Measurements from ENCODE around the gene PPFIBP2.

PPFIBP2 gene

DNA sequence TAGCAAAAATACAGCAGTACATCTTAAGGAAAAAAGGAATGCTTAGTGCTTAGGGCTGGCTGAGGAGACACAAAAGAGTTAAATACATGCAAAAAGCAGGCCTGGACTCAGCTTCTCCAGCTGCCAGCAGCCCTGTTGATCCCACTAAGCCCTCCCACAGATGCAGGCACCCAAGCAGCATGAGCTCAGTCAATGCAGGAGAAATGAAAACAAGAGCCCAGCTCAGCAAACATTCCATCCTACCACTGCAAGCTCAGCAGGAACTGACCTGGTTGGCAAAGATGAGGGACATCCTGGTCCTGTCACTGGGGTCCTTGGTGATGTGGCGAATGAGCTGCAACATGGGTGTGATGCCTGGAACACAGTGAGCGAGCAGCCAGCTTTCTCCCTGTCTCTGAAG is 153.7 kb downstream of the PPFIBP2 start:
- no peak for DNase-seq (ENCODE audit: low spot score)

DNA sequence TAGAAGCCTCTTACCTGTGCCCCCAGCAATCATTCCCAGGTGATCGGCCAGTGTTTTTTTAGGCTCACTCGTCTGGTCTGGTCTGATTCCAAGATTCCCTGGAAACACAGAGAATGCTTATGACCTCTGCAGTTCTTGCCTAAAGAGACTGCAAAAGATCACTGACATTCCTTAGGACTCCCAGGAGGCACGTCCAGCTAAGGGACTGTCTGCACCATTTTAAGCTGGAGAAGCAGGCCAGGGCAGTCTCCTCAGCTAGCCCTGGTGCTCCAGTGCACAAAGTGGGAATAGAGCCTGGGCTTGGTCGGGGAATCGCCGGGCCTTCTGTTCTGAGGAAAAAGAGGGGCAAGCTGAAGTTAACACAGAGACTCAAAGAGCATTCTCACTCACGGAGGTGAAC is 154.7 kb downstream of the PPFIBP2 start:
- DNase-seq (ENCODE audit: low spot score): no peak

DNA sequence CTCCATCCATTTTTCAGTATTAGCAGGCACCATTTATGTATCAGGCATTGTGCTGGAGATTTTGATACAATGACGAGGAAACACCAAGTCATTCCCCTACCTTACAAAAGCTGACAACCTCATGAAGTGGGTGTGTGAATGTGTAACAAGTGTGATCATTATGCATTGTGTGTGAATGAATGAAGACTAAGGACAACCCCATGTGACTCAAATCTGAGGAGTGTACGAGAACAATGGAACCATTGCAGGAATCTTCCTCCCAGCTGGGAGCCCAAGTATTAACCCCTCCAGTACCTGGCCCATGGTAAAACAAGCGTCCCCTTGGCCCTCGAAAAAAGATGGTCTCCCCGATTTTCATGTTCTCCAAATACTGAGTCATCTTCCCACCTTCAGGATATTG is 155.1 kb downstream of the PPFIBP2 start:
- no peak for DNase-seq (ENCODE audit: low spot score)

DNA sequence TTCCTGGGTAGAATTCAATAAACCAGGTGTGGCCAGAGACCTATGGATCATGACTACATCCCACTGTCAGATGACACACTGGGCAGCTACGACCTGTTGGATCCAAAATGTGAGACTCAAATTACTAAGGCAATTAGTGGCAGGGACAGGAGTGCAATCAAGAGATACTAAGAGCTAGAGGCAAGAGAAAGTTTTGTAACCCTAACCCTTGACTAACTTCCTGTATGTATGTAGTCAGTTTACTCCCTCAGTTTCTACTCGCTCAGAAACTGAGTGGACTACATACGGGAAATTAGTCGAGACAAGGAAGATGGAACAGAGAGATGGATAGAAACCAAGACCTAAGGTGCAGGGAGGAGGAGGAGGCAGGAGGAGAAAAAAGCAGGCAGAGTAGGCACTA is 156.8 kb downstream of the PPFIBP2 start:
- DNase-seq (ENCODE audit: low spot score): no peak

DNA sequence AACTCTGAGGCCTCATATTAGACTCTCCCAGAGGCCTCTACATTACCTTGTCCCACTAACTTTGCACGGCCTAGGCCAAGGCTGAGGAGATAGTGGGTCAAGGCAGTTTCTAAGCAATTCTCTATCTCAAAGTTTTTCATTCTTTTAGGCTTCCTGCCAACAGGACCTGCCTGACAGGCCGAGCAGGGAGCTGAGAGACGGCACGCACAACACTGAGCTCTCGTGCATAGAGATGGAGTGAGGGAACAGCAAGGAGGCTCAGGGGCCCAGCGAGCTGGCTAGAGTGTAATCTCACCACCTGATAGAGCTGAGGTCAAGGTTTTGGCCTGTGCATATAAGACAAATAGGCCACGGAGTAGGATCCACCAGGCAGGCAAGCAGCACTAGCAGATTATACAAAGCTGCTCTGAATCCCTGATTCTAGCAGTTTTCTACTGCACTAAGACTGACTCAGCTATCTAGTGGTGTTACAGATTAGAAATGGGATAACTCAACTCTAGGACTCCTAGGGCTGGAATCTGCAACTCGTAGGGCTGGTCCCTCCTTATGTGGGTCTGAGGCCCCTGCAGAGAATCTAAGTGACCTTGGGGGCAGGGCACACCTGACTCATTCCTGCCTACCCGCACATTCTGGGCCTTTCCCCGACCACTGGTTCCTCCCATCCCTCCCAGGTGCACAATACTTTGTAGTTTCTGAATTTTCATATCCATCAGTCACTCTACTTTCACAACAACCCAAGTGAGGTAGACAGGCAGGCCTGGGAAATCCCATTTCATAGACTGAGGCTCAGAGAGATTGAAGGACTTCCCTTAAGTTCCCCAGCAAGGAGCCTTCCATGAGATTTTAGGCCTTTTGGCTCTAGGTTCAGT is 157.8 kb downstream of the PPFIBP2 start:
- no peak for DNase-seq (ENCODE audit: low spot score)

DNA sequence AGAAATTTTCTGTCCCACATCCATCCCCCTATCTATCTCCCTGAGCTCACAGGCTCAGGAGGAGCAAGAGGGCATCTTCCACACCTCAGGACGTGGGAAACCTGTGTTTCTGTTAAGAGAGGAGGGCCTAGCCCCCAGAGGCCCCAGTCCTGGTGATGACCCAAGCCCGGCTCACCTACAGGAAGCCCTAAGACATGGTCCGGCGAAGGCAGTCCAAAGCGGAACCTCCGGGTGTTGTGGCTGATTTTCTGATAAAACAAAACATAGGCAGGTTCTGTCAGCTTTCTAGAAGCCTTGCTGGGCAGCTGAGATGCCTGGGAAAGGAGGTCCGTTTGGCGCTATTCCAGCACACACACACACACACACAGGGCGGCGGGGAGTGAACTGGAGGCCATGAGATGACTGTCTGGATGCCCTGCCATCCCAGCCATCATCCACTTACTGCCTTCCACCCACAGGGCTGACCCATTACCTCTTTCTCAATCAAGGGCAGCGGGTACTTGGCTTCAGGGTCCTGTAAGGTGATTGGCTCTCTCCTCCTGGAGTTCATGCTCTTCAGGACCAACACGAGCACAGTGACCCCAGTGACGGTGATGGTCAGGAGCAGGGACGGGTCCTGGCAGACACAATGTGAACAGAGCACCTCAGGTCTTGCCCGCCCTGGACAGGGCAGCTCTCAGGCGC is 158.6 kb downstream of the PPFIBP2 start:
- no peak for DNase-seq (ENCODE audit: low spot score)

DNA sequence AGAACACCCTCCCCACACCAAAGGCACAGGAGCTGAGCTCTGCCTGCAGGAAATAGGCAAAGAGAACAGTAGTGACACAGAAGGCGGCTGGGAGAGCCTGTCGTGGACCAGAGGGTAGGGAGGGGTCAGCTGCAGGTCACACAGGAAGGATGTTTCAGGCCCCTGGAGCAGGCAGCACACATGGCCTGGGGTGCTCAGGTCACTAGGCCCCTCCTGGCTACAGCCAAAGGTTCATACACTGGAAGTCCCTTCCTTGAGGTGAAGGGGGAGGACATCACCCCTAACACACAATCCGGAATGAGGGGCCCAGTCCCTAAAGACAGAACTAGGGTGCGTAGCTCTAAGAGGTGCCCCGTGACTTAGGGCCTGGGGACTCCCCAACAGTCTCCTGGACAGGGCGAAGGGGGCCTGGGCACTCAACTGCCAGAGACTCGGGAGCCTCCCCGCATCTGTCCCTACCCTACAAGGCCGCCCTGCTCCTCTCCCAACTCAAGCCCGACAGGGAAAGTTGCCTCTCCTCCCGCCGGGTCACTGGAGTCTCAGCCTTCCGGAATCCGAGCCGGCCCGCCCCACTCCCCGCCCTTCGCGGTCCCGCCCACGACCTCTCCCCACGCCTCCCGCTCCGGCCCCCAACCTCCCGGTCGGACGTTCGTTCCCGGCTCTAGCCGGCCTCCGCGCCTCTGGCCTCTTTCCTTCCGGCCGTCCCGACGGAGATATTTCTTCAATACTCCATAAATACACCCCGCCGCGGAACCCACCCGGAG is 159.3 kb downstream of the PPFIBP2 start, which contains the start of gene CYB5R2:
Gene CYB5R2, minus strand, starts transcription at position 541 of the 764 bp plus-strand sequence. CDS start 675 bp downstream, outside the sequence.
- peak; percentile 23 for DNase-seq (ENCODE audit: low spot score)

DNA sequence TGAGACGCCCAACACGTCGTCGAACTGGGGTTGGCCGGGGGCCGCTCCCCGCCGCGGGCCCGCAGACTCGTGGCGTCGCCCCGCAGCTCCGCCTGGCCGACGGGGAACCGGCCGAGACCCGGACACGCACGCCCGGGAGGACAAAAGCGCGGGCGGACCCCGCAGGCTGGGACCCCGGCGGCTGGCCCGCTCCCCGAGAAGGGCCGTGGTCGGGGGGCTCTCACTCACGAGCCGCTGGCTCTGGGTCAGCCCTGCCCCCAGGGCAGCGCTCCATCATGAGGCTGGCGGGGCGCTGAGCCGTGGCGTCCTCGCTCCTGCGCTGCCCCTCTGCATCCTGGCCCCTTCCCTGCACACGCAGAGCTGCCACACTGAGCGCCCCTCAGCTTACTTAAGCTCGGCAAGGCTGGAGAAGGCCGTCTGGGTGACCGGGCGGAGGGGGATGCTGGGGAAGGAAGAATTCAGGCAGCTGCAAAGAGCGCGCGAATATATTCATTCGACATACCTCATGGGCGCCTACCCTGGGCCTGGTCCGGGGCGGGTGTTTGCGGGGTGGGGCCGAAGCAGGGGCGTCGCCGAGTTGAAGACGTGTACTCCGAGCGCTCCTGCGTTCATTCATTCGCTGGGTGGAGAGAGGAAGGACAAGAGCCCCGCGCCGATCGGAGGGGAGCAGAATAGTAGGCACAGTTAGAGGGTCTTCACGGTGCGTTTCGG is 160.1 kb downstream of the PPFIBP2 start:
- DNase-seq (ENCODE audit: low spot score): peak; percentile 27

DNA sequence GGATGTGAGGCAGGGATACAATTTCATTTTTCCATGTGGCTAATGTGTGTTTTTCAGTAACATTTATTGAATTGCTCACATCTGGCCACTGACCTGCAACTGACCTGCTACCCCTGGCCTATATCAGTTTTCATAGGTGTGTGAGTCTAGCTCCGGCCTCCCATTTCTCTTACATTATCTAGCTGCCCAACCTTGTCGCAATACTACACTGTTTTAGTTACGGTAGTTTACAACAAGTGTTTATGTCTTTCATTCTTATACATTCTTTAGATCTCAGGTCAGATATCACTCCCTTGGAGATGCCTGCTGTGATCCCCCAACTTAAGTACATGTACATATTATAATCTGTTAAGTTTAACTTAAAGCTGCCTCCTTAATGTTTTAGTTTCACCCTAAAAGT is 161.8 kb downstream of the PPFIBP2 start:
- no peak for DNase-seq (ENCODE audit: low spot score)

DNA sequence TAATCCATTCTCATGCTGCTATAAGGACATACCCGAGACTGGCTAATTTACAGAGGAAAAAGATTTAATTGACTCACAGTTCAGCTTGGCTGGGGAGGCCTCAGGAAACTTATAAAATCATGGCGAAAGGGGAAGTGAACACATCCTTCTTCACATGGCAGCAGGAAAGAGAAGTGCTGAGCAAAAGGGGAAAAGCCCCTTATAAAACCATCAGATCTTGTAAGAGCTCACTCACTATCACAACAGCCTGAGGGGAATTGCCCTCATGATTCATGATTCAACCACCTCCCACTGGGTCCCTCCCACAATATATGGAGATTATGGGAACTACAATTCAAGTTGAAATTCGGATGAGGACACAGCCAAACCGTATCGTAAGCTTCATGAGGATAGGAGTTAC is 163.3 kb downstream of the PPFIBP2 start:
- DNase-seq (ENCODE audit: low spot score): no peak

DNA sequence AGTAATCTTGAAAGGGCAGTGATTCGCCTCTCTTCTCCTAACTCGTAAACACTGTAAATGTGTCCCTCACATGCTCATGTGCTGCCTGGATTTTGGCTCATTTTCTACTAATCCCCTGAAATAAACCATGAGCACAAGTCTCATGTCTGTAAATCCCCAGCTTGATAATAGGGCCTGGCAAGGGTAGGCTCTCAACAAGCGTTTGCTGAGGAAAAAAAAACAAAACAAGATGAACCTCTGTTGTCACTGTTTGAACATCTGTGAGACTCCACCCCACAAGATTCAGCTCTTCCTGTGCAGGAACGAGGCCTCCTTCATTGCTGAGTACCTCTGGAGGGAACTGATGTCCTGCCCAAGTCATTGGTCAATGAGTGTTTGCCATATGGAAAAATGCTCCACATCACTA is 164.0 kb downstream of the PPFIBP2 start:
- DNase-seq (ENCODE audit: low spot score): no peak

DNA sequence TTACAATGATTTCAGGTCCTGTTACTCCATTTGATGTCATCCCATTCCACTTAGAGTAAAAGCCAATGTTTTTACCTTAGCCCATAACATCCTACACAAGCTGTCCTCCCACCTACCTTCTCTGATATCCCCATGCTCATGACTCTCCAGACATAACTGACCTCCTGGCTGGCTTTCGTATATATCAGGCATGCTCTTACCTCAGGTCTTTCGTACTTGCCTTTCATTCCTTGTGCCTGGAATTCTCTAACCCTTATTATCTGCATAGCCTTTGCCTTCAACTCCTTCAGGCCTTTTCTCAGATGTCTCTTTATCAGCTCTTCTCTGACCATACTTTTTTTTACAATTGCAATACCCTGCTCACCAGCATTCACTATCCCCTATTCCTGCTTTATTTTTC is 169.8 kb downstream of the PPFIBP2 start:
- DNase-seq (ENCODE audit: low spot score): no peak

DNA sequence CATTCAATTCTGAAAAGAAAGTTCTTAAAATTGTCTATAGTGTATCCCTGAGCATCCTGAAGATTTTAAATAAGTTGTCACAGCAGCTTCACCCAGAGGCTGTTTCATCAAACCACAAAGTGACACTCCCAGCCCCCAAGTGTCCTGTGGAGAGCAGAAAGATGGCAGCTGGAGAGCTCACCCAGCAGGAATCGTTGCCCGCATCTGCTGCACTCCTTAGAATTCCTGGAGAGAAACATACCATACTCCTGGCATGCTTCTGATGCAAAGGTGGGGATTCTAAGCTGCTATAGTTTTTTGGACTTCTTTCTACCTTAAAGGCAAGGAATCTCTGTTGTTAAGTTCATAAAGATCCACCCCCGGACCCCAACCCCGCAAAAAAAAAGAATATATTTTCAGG is 173.0 kb downstream of the PPFIBP2 start:
- no peak for DNase-seq (ENCODE audit: low spot score)

DNA sequence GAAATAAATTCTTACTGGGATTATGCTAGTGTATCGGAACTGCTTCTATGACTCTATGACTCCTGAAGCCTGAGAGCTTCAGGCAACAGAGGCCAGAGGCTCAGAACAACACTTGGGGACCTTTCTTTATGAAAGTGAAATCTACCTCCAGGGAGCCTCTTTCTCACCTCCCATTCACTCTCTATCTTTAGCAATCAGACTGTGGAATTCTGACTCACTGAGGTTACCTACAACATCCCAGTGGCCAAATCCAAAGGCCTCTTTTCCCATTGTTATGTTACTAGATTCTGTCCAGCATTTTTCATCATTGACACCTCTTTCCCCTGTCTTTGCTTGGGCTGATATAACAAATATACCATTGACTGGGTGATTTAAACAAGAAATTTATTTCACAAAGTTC is 173.6 kb downstream of the PPFIBP2 start:
- no peak for DNase-seq (ENCODE audit: low spot score)

DNA sequence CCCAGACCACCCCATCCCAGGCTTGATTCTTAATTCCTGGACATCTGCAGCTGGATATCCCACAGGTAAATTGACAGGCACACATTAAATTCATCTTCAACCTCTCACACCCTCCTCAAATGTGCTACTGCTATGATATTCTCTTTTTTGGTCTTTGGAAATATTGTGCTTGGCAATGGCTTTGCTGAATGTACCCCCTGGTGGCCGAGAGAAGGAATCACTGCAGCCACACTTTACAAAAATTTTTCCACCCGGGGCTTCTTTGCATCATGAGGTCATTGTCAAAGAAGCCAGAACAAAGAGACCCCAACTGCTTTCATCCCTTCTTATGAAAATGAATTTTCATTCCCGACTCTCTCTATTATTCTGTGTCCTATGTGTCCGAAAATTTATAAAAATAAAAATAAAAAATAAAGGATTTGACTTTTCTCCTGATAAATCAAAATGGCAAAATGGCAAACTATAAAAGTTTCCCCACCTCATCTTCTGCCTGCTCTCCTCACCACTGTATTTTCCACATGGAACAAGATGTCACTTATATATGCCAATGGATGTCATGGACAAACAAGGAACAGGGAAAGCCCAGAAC is 174.5 kb downstream of the PPFIBP2 start:
- peak; percentile 33 for DNase-seq (ENCODE audit: low spot score)

DNA sequence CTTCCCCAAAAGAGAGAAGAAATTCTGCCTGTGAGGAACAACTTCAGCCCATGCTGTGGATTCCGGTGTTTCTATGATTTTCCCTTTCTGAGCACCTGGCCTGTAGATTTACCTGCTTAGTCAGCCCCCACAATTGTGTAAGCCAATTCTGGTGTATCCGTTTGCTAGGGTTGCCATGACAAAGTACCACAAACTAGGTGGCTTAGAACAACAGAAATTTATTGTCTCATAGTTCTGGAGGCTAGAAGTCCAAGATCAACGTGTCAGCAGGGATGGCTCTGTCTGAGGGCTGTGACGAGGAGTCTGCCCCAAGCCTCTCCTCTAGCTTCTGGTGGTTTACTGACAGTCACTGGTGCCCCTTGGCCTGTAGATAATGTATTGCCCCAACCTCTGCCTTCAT is 175.4 kb downstream of the PPFIBP2 start:
- DNase-seq (ENCODE audit: low spot score): no peak

DNA sequence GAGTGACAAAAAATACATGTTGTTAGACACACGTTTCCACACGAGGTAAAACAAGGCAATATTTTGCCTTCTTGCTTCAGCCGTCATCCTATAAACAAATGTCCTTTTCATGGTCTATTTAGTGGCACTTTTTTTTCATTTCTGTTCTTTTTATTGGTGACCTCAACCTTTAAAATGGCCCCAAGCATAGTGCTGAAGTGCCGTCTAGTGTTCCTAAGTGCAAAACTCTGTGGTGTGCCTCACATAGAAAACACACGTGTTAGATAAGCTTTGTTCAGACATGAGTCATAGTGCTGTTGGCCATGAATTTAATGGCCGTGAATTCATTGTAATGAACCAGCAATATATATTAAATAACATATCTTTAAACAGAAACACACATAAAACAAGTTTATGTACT is 176.8 kb downstream of the PPFIBP2 start:
- DNase-seq (ENCODE audit: low spot score): no peak

DNA sequence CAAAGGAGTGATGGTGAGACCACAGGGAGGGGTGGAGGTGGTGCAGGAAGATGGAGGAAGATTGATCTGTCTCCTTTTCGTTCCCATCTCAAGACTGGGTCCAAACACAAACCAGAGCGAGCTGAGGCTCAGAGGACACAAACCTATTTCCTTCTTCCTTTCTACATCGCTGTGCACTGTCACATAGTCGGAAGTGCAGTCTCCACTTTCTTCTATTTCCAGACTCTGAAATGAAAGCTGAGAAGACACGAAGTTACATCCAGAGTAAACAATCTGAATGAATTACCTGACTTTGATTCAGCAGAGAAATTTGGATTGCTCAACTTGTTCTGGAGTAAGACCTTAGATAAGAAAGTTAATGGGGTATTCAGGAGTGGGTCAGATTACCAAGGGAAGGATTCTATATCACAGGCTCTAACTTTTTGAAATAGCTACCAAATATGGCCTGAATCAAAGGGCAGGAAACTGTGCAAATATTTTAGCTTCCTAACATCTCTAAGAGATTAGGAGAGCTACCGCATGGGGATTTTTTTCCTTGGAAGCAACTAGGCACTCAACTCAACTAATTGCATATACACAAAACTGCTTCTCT is 178.1 kb downstream of the PPFIBP2 start:
- DNase-seq (ENCODE audit: low spot score): no peak

DNA sequence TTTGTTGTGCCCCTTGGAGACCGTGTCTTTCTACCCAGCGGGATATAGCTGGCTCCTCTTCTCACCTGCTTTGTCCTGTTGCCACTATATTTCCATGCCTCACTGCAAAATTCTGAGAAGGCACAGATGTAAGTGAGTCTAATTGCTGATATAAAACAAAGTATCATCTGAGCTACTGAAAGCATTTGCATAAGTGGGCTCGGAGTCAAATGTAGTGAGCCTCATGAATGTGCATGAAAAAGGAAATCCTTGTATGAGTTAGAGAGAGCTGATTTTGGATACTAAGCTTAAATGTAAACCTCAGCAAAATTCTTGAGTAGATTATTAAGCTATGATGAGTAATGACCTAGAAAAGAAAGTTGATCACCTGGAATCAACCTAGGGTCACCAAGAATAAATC is 178.6 kb downstream of the PPFIBP2 start:
- no peak for DNase-seq (ENCODE audit: low spot score)

DNA sequence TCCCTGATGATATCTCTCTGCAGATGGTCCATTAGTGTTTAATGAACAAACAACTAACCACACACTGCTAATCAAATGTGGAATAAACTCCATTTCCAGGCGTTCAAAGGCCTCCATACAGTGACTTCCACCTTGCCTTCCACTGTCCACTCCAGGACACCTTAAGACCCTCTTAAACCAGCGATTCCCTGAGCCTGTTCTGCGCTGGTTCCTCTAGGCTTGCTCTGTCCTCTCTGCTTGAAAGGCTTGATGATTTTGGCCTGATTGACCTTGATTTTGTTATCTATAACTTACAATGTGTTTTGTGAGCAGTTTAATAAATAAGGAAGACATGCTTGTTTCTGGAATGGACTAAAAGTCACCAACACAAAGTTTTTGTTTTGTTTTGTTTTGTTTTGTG is 180.4 kb downstream of the PPFIBP2 start:
- DNase-seq (ENCODE audit: low spot score): no peak

DNA sequence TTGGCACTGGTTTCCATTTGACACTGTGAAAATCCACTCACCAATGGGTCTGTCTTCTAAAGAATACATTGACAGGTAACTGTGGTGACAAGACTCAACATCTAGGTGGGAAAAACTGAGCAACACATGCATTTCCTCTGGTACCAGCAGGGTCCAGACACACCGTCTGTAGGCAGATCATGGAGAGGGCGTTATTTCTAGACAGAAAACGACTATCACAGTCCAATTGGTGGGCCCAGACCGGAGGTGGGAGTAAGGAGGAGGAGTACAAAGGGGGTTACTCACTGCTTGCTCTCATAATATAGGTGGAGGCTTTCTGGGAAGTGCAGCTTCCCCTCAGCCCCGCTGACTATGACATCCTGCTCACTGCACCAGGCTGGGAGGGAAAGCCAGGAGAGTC is 182.6 kb downstream of the PPFIBP2 start:
- DNase-seq (ENCODE audit: low spot score): no peak
